ENCODE results near the gene FAM174B. TPM values are rescaled to one million over a fixed set of nuclear protein-coding genes. Genes with fewer than 3 reads are reported as not detected.
A peak's percentile ranks its signal among the peaks of the same experiment; 100 is the strongest.

FAM174B gene
- total RNA-seq, 1 donor from 2014 or later = 16.7 TPM

DNA sequence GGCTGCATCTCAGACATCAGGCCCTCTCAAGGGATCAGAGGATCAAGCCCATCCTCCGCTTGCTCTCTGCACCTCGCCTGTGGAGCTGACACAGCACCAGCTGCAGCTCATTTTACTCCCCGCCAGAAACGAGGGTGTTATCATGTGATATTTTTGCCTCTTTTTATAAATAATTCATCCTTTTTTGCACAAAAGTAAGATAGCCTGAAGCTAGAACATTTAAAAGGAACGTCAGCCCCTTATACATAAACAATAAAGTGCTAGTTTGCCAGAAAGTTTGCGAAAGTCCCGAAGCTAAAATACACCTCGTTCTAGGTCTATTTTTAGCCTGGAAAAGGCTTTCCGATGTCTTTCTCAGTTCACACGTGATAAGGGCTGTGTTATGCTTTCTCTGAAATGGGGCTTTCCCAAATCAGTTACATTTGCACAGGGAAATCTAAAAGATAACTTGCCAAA lies 9.6 kb upstream of the FAM174B start:
- FAIRE-seq = no peak
- peak in 1 of 2 donors; percentile 42 for DNase-seq (ENCODE audit: low spot score in 2 of 2)

DNA sequence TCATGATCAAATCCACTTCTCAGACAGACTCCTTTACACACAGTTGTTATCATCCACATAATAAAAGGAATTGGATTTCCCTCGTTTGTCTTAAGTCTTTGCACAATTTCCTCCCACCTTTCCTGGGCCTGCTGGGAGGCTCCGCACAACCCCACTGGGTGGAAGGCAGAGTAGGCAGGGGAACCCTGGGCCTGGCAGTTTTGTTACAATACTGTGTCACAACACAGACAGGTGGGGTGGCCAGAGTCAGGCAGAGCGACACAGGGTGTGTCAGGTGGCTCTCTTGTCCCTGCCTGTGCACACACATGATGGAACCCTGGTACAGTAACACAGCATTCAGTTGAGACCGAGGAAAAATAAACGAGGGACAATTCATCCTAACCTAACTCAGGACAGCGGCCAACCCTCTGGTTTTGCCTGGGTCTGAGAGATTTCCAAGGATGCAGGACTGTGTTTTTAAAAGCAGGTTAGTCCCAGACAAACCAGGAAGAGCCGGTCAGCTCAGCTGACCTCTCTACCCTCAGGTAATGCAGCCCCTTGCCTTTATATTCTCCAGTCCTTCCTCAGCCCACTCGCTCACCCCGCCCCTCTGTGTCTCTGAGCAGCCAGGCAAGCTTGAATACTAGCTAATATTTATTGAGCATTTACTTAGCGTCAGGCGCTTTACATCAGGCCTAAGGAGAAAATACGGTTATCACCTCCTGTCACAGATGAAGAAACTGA lies 8.8 kb upstream of the FAM174B start:
- DNase-seq (ENCODE audit: low spot score in 2 of 2) (no peak), FAIRE-seq (no peak)

- DNase-seq (ENCODE audit: low spot score in 2 of 2) (no peak), FAIRE-seq (no peak)
Measured at GRCh38 chr15:92663250-92663951, 7.8 kb upstream of the FAM174B start.

DNA sequence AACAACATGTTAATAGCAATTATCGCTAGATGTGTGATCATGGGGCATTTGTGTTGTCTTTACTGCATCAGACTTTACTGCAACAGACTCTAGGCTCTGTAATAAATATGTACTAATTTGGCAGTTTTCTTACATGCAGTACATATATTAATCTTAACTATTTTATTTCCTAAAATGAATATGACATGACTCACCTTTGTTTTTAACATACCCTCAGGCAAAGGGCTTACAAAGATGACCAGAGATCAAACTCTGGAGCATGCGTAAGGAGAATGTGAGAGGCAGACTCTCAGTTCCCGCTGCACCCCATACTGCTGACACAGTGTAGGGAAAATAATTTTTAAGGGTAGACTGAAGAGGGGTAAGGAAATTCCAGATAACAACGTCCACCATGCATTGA lies 7.2 kb upstream of the FAM174B start:
- DNase-seq (ENCODE audit: low spot score in 2 of 2) (no peak), FAIRE-seq (no peak)

DNA sequence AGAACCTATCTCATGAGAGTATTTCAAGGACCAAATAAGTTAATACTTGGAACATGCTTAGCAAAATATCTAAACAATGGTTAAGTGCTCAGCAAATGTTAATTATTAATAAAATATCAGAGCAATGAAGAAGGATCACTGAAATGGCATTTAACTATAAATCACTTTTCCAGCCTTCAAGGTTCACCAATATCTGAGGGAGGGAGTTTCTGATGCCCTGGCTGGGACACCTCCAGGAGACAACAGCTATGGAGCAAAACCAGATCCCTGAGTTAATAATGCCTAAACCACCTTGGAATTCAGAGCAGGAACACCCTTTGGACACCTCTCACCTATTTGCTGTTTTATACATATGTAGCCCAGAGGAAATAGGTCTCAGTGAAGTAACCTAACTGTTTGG lies 6.4 kb upstream of the FAM174B start:
- no peak for FAIRE-seq
- DNase-seq (ENCODE audit: low spot score in 2 of 2) = no peak

- DNase-seq (ENCODE audit: low spot score in 2 of 2) = no peak
- FAIRE-seq = no peak
Measured at GRCh38 chr15:92661069-92661468, 5.5 kb upstream of the FAM174B start.

DNA sequence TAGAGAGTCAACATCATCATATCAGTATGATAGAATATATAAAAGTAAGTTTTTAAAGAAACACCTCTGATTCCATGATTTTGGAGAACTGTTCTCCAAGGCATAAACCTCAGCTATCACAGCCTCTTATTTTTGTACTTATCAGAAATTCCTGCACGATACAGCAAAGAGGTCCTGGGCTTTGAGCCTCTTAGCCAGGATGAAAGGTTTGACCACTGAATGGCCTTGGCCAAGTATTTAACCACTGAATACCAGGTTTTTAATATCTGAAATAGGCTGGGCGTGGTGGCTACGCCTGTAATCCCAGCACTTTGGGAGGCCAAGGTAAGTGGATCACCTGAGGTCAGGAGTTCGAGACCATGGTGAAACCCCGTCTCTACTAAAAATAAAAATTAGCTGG lies 1.9 kb upstream of the FAM174B start:
- DNase-seq (ENCODE audit: low spot score in 2 of 2) (no peak), FAIRE-seq (no peak)

DNA sequence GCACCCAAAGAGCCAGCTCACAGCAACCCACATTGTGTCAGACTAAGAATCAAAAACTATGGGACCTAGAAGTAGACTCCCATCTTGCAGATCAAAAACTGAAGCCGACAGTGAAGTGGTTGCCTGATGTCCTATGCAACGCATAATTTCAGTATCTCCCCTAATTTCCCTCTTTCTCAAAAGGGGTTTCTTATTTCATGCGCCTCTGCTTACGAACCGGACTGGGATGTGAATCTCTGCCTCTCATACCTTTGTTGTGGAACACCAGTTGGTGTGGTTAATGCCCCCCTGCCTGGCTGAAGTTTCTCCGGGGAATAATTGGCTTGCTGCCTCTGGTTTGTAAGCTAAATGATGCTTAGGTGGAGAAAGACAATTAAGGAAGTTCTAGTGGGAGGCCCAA lies 514 bp upstream of the FAM174B start:
- no peak for FAIRE-seq
- DNase-seq (ENCODE audit: low spot score in 2 of 2) = no peak

DNA sequence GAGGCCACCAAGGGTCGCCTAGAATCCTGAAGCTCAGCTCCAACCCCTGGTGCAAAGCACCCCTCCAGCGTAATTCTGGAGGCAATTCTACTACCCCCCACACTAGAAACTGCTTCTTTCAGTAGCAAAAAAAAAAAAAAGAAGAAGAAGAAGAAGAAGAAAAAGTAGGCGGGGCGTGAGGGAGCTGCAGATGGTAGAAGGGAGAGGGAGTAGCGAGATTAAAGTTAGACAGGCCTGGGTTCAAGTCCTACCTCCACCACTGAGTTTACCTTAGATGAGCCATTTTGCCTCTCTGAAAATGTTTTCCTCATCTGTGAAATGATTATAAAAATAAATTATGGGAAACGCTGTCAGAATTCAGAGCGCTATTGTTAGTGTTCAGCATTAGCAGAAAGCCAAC lies 913 bp downstream of the FAM174B start:
- FAIRE-seq = no peak
- no peak for DNase-seq (ENCODE audit: low spot score in 2 of 2)

DNA sequence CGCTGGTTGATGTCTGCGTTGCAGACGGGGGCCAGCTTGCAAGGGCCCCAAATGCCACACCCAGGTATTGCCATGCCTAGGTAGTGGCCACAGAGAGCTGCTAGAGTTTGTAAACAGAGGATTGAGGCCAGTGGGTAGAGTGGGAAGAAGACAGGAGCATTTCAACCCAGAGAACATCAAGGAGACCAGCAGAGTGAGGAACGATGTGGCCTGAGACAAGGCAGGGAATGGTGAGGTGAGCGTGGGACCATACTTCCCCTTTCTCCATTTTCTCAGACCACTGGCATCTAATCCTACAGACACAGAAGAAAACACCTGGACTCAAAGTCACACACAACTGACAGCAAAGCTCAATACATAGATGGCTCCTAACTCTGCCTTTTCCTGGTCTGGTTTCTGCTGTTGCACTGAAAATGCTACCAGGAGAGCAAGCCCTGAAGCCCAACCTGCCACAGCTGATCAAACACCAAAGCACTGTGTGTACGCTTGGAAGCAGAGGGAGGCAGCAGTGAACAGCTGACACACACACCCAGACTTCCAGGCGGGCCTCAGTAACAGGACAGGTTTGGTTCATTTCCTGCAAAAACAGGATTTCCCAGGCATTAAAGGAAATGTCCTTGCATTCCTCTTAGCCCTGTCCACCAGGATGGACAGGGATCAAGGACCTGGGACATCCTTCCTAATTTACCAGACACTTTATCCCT lies 1.6 kb downstream of the FAM174B start:
- no peak for FAIRE-seq
- peak; percentile 59 for DNase-seq (ENCODE audit: low spot score in 2 of 2)

GRCh38 chr15:92653366-92653765 lies 2.2 kb downstream of the FAM174B start:
- FAIRE-seq (no peak), DNase-seq (ENCODE audit: low spot score in 2 of 2) (no peak)

- FAIRE-seq = no peak
- DNase-seq (ENCODE audit: low spot score in 2 of 2) = no peak
Measured at GRCh38 chr15:92652576-92652966, 3.0 kb downstream of the FAM174B start.

GRCh38 chr15:92651877-92652575 lies 3.5 kb downstream of the FAM174B start:
- no peak for DNase-seq (ENCODE audit: low spot score in 2 of 2)
- FAIRE-seq = no peak

GRCh38 chr15:92650966-92651365 lies 4.6 kb downstream of the FAM174B start:
- DNase-seq (ENCODE audit: low spot score in 2 of 2) (no peak), FAIRE-seq (no peak)

- no peak for FAIRE-seq
- no peak for DNase-seq (ENCODE audit: low spot score in 2 of 2)
Measured at GRCh38 chr15:92650256-92650655, 5.3 kb downstream of the FAM174B start.

DNA sequence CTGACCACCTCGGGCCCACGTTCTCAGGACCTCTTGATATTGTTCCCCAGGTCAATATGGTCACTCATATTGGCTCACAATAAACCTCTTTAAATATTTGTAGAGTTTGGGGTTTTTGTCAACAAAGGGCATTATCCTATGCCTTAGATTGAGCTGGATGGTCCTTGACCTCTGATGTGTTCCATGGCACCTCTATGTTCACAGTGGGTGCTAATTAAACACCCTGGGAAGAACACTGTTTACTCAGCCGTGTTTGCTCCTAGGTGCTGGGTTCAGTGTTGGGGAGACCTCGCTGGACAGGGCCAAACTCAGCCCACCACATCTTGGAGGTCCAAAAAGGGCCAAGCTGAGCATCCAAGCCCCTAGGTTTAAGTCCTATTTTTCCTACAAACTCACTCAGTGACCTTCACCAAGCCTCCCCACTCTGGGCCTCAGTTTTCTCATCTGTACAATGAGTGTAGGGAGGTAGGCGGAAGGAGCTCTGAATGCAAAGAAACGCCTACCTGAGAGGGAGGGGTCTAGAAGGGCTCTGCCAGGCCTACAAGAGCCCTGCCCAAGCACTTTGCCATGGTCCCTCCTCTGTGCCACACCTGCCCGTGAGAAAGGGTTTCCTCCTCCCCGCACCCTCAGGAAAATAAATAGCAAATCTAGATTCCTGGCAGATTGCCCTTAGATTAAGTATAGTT lies 7.2 kb downstream of the FAM174B start:
- no peak for DNase-seq (ENCODE audit: low spot score in 2 of 2)
- FAIRE-seq = no peak

DNA sequence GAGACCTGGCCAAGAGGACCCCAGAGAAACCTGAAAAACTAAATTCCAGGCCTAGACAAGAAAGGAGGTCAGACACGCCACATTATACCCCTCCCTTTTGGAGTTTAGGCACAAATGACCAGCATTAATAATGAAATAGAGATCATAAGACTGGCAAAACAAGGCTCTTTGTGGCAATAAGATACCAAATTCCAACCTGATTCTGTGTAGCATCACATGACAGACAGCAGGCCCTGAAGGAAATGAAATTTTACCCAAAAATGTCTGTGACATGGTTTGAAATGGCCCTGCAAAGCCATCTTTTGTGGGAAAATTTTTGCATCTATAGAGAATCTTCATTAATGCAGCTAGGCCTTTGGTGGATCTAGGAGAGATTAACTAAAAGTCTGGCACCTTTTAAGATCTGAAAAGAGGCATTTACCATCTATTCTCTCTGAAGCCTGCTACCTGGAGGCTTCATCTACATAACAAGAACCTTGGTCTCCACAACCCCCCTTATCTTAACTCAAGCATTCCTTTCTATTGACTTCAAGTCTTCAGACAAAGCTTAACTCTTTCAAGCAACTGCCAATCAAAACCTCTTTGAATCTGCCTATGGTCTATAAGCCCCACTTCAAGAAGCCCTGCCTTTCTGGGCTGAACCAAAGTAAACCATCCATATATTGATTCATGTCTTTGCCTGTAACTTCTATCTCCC lies 8.0 kb downstream of the FAM174B start:
- DNase-seq (ENCODE audit: low spot score in 2 of 2) (no peak), FAIRE-seq (no peak)

DNA sequence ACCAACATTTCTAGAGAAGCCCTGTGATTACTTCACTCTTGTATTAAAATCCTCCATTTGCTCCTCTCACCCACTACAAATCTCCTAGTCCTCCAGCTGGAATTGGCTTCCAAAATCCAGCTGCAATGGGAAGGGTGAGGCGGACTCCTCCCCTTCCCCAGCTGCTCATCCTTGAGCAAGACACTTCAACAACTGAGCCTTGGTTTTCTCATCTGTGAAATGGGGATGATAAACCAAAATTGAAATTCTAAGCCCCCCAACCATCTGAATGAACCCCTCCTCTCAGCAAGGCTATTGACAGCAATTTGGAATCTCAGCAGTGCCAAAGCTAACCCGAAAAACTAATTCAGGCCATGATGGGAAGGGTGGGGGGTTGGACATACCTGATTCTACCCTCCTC lies 9.4 kb downstream of the FAM174B start:
- DNase-seq (ENCODE audit: low spot score in 2 of 2) (no peak), FAIRE-seq (no peak)

DNA sequence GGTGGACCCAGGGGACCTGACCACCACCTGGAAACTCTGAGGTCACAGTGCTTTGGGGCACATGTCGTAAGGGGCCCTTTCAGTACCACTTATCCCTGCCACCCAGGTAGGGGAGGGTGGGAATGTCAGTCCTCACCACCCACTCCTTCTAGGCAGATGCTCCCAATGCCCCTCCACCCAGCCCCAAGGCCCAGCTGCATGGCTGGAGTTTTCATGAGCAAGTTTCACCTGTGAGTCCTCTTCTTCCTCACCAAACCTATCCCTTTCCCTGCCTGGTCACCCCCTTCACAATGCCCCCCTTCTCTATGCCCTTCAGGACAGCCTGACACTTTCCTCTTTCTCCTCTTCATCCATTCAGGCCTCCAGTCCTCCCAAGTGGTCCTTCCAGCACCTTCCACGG lies 9.8 kb downstream of the FAM174B start:
- DNase-seq (ENCODE audit: low spot score in 2 of 2) (no peak), FAIRE-seq (no peak)

Data from frontal cortex (tissue), 4 donors.